ENCODE measurements around the gene GRAMD1B.

DNA sequence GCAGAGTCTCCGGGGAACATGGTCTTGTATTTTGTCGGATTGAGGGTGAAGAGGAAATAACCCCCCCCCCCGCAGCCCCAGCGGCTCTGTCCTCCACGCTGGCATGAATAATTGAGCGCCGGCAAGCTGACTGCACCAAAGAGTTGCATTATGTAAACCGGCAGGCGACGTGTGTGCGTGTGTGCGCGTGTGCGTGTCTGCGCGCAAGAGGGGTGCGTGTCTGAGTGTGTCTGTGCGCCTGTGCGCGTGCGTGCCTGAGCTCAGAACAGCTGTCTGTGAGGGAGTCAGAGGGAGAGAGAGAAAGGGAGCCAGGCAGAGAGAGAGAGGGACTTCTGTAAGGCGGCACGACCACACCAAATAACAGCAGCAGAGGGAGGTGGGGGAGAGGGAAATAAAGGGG is 129.9 kb downstream of the GRAMD1B start:
- no peak for TF ChIP-seq POLR2A (IDR thresholded peaks at IDR 0.05)
- TF ChIP-seq, protein P1, sequence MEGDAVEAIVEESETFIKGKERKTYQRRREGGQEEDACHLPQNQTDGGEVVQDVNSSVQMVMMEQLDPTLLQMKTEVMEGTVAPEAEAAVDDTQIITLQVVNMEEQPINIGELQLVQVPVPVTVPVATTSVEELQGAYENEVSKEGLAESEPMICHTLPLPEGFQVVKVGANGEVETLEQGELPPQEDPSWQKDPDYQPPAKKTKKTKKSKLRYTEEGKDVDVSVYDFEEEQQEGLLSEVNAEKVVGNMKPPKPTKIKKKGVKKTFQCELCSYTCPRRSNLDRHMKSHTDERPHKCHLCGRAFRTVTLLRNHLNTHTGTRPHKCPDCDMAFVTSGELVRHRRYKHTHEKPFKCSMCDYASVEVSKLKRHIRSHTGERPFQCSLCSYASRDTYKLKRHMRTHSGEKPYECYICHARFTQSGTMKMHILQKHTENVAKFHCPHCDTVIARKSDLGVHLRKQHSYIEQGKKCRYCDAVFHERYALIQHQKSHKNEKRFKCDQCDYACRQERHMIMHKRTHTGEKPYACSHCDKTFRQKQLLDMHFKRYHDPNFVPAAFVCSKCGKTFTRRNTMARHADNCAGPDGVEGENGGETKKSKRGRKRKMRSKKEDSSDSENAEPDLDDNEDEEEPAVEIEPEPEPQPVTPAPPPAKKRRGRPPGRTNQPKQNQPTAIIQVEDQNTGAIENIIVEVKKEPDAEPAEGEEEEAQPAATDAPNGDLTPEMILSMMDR (IDR thresholded peaks at IDR 0.05): no peak
